Right lobe of liver (tissue), 4 donors: ENCODE data around the gene CLNK.

ENCODE experiments used
- CTCF ChIP-seq, 4 donors: fragments of 200-600 bp in 3 of 4; fragments of 450-650 bp in 1 of 4; IDR thresholded peaks; one replicate each; pipeline versions ENCODE4 v1.5.1 to v1.8.0; 2016 to 2022; ENCODE audit warnings: antibody characterized with exemption in 4 of 4, mild to moderate bottlenecking in 2 of 4
- POLR2A ChIP-seq: fragments of 450-650 bp; IDR thresholded peaks from one replicate; pipeline ENCODE4 v1.6.1; 2017; ENCODE audit warnings: antibody characterized with exemption, mild to moderate bottlenecking
- donor health status: DM: no; HTN: no; CAD: no.
- donor health status: DM: no; HTN: no; CAD: no.
- donor health status: DM: no; HTN: yes; CAD: no.

- TF ChIP-seq CTCF (IDR thresholded peaks at IDR 0.05) (no peak), POLR2A (no peak)
Measured at GRCh38 chr4:10534820-10535219, 149.7 kb downstream of the CLNK start.
